Medulla oblongata (tissue), 1 donor: ENCODE results near the gene OR52E6.

Source experiments
- DNase-seq: peaks from one replicate; pipeline ENCODE4 v3.0.0-alpha.2; 2015; ENCODE audit errors: extremely low spot score

The OR52E6 gene

GRCh38 chr11:5841797-5842196, at the start of gene OR52E6:
Gene OR52E6, minus strand, starts transcription at chr11:5841897. Its CDS starts 0 bp downstream, at chr11:5841897.
- no peak for DNase-seq

DNA sequence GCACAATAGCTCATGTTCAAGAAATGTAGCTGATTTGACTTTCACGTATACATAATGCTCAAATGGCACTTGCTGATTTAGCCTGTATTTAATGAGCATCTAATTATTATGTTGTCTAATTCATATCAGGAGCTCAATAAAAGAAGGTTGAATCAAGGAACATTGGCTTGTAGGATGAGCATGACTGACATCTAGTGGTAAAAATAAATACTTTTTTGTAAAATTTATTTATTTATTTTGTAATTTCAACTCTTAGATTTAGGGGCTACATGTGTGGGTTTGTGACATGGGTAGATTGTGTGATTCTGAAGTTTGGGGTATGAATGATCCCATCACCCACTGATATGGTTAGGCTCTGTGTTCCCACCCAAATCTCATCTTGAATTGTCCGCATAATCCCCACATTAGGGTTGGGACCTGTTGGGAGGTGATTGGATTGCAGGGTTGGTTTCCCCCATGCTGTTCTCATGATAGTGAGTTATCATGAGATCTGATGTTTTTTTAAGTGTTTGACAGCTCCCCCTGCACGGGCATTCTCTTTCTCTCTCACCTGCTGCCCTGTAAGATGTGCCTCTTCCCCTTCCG, 49.6 kb upstream of the OR52E6 start:
- peak; percentile 4 for DNase-seq

DNA sequence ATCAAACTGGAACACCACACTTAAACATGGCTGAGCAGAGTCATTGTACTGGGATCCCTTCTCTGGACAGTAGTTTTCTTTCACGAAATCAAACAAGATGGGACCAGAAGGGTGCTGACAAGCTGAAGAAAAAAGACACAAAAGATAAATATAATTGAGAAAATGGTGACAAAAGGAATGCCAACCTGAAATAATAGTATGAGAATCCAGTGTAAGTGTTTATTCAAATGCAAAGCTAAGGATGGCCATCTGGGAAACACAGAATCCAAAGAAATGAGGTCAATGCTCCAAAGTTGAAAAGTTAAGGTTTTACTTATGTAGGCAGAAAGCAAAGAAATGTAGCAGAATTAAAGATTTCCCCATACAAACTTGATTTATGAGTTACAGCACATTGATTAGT, 46.0 kb upstream of the OR52E6 start:
- no peak for DNase-seq

DNA sequence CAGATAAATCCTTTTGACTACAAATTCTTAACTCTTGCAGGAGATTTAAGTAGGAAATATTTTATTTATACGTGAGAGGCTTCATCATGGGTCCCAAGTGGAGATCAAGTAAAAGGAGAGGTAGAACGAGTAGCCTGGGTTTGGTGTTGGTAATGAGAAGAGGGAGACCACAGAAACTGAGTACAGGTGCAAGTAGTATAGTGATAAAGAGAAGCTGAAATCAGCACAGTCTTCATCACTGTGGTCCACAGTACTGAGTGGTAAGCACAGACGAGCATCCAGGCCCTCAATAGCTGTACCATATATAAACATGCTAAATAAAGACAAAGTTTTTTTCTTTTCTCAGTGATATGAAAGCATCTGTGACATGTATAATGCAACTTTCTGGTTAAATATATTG, 45.5 kb upstream of the OR52E6 start:
- no peak for DNase-seq

- DNase-seq = no peak
Measured at GRCh38 chr11:5881756-5882155, 40.1 kb upstream of the OR52E6 start.

GRCh38 chr11:5880329-5880728, 38.6 kb upstream of the OR52E6 start, which contains the start of gene OR52E4:
Gene OR52E4, plus strand, starts transcription at chr11:5880629. Its CDS starts 3,664 bp downstream, at chr11:5884293.
- no peak for DNase-seq

DNA sequence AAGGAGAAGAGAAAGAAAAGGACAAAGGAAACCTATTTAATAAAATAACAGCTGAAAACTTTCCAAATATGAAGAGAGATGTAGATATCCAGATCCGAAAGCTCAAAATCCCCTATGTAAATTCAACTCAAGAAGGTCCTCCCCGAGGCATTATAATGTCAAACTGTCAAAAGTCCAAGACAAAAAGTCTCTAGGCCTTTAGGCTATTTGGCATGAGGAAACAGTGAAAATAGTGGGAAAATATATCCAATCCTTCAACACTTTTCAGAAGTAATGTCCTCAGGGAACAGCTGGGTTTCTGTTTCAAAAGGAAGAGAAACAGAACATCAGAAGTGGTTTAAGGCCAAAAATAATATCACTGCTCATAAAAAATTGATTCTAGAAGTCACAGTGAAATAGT, 36.9 kb upstream of the OR52E6 start:
- DNase-seq = no peak

DNA sequence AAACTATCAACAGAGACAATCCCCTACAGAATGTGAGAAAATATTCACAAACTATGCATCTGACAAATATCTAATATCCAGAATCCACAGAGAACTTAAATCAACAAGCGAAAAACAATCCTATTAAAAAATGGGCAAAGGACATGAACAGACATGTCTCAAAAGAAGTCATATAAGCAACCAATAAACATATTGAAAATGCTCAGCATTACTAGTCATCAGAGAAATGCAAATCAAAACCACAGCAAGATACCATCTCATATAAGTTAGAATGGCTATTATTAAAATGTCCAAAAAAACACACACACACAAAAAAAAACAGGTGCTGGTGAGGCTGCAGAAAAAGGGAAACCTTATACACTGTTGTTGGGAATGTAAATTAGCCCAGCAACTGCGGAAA, 24.1 kb upstream of the OR52E6 start:
- DNase-seq = no peak

DNA sequence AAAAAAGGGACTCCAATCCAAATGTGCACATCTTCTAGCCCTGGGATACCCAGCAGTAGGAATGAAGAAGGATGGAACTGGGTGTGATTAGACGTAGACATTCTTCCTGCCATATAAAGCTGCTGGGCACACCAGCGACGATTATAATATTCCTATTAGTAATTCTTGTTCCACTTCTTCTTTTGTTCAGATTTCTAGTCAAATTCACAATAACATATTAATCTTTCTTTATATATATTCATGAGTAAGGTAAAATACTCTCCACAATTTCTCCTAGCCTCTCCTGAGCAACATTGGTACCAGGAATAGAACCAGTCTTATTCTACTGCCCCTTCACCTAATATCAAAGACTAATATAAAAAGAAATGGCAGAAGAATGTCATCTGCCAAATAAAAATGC, 15.9 kb upstream of the OR52E6 start, which contains the start of gene OR52E8:
Gene OR52E8 (minus strand): TSS at position 101 of the 400 bp plus-strand sequence. CDS start 0 bp downstream, at position 101.
- no peak for DNase-seq

GRCh38 chr11:5851002-5851401, 9.3 kb upstream of the OR52E6 start:
- no peak for DNase-seq

DNA sequence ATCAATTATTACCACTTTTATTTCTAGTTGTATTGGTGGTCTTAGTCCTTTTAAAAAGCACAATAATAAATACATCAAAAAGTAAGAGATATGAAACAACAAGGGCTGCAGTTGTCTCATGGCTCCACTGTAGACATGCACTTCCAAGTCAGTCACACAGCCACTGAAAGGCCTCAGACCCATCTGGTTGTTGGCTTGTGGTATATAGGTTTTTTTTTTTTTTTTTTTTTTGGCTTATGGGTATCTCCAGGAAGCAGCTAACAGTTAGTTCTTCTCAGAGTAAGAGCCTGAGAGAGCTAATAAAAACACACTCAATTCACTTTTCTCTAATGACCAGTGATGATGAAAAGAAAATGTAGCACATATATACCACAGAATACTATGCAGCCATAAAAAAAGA, 6.0 kb upstream of the OR52E6 start:
- no peak for DNase-seq

DNA sequence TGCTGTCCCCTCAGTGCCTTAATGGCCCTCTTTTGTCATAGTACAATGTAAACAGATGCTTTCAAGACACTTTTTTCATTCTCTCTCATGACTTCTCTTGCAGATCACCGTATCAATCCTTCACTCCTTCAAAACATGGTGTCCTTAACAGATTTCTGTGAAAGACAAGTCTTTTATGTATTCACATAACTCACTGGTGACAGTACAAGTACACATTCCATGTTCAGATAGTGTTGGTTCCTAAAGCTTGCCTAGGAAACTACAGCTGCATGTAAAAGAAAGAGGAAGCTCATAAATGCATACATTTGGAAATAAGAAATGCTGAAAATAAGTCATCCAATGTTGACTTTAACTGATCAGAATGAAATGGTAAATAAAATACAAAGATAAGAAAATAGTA, 5.0 kb upstream of the OR52E6 start:
- no peak for DNase-seq

GRCh38 chr11:5837695-5838094, 4.0 kb downstream of the OR52E6 start:
- DNase-seq = no peak

DNA sequence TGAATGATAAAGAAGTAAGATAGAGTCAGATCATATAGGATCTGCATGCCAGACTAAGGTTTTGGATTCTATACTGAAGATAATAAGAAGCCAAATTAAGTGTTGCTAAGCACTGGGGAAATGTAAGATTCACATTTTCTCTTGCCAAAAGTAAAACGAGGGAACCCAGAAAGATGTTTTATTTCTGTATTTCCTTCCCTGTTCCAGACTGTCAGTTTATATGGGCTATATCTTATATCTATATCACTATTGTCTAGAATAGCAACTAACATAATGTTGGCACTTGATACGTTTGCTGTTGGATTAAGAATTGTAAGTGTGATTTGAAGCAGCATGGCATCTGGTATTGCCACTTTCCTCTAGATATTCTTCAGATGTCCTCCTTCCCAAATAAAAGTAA, 8.3 kb downstream of the OR52E6 start:
- DNase-seq = no peak

GRCh38 chr11:5831196-5831829, 10.4 kb downstream of the OR52E6 start:
- no peak for DNase-seq

GRCh38 chr11:5818245-5818886, 23.3 kb downstream of the OR52E6 start:
- peak; percentile 2 for DNase-seq

DNA sequence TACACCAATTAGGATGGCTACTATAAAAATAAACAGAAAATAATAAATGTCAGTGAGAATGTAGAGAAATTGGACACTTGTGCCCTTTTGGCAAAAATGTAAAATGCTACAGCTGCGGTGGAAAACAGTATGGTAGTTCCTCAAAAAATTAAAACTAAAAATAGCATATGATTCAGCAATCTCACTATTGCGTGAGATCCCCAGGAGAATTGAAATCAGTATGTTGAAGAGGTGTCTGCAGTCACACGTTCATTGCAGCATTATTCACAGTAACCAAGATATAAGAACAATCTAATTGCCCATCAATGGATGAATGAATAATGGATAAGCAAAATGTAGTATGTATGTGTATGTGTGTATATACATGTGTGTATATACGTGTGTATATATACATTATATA, 26.2 kb downstream of the OR52E6 start:
- no peak for DNase-seq

DNA sequence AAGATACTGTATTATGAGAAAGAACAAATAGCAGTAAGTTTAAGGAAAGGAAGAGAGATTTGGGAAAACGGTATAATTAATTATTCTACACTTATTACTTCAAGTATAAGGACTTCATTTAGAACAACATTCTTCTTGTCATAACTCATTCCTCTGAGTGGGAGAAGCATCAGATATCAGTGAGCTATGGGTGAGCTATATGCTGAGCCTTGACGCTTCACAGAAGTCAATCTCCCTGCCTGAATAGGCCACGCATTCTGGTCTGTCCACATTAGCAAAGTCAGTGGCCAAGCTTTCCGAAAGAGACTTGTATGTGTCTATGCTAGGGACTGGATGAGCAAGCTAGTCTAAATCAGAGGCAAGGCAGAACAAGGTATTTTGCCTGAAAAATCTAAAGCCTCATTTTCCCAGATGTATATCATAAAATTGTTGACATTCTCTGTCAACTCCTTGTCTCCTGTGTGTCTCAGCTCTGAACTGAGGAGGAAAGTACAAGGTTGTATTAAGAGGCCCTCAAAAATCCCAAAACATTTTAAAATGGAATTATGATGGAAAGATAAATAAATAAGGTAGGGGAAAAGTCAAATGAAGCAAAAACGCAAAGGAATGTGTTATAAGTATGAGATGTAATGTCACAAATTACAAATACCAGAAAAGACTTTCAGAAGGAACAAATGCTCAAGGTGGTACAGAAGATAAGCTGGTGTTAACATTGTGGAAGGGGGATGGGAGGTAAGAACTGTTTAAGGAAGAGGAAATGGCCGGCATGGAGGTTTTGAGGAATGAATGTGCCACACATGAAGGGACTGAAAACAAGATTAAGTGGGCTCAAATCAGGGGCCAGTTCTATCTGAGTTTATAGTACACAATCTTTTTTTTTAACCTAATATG, 31.5 kb downstream of the OR52E6 start:
- DNase-seq = no peak

DNA sequence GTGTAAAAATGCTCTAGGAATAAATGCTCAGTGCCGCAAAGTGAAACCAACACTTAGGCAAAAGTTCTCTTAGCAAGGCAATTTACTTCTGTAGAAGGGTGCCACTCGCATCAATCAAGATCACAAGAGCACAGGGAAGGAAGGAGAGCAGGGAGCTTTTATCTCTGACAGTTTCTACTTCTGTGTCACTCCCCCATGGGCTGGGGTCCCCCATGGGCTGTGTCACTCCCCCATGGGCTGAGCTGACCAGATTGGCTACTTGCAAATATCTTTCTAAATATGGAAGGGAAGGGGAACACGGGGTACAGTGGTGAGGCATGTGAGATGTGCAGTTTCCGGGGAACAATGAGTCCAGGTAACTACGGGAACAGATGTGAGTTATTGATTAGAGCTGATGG, 32.6 kb downstream of the OR52E6 start:
- DNase-seq = no peak

GRCh38 chr11:5808500-5809121, 33.1 kb downstream of the OR52E6 start, which contains the start of gene OR52N2:
Gene OR52N2, plus strand, starts transcription at chr11:5808924. Its CDS starts 11,412 bp downstream, at chr11:5820336.
- peak; percentile 91 for DNase-seq

GRCh38 chr11:5807580-5807979, 34.1 kb downstream of the OR52E6 start:
- no peak for DNase-seq

- DNase-seq = no peak
Measured at GRCh38 chr11:5803982-5804381, 37.7 kb downstream of the OR52E6 start.
